Endodermal cell (in vitro differentiated cells): ENCODE results near the gene CDH4. TPM values are rescaled to one million over a fixed set of nuclear protein-coding genes. Genes with fewer than 3 reads are reported as not detected.

Experiments used
- DNase-seq: peaks from one replicate; pipeline ENCODE4 v3.0.0-alpha.2; 2017
- H3K27ac ChIP-seq: 2 replicates; pipeline ENCODE4 v1.5.1; 2013; ENCODE audit warnings: mild to moderate bottlenecking, low read depth, low read length, moderate library complexity
- H3K27me3 ChIP-seq: 2 replicates; pipeline ENCODE4 v1.6.1; 2013; ENCODE audit warnings: mild to moderate bottlenecking, low read length, moderate library complexity; ENCODE audit not compliant: insufficient read depth, control insufficient read depth, poor library complexity, severe bottlenecking
- H3K36me3 ChIP-seq: 2 replicates; pipeline ENCODE4 v1.7.0; 2013; ENCODE audit warnings: mild to moderate bottlenecking, low read length, moderate library complexity; ENCODE audit not compliant: control insufficient read depth, insufficient read depth
- H3K4me1 ChIP-seq: one replicate; pipeline ENCODE4 v1.7.0; 2013; ENCODE audit warnings: low read length; ENCODE audit not compliant: control insufficient read depth, insufficient read depth
- H3K4me3 ChIP-seq: 2 replicates; pipeline ENCODE4 v1.5.1; 2013; ENCODE audit warnings: mild to moderate bottlenecking, low read length, moderate library complexity
- H3K9ac ChIP-seq: 2 replicates; pipeline ENCODE4 v1.6.1; 2013; ENCODE audit warnings: mild to moderate bottlenecking, low read length, moderate library complexity; ENCODE audit not compliant: poor library complexity, severe bottlenecking; ENCODE audit errors: extremely low read depth
- H3K9me3 ChIP-seq: 2 replicates; pipeline ENCODE4 v1.6.1; 2013; ENCODE audit warnings: mild to moderate bottlenecking, low read length, moderate library complexity; ENCODE audit not compliant: control insufficient read depth
- H3K27ac Mint-ChIP-seq: 2 replicates; pipeline ENCODE4 v1.8.0; 2020; ENCODE audit warnings: mixed read lengths
- H3K27me3 Mint-ChIP-seq: 2 replicates; pipeline ENCODE4 v1.8.0; 2021; ENCODE audit warnings: mild to moderate bottlenecking, mixed read lengths; ENCODE audit not compliant: insufficient read depth
- H3K36me3 Mint-ChIP-seq: 2 replicates; pipeline ENCODE4 v1.8.0; 2020; ENCODE audit warnings: low read depth, mixed read lengths
- H3K4me1 Mint-ChIP-seq: 2 replicates; pipeline ENCODE4 v1.8.0; 2020; ENCODE audit warnings: mixed read lengths
- H3K4me3 Mint-ChIP-seq: 2 replicates; pipeline ENCODE4 v1.8.0; 2020; ENCODE audit warnings: mild to moderate bottlenecking, moderate library complexity, mixed read lengths
- H3K9me3 Mint-ChIP-seq: 2 replicates; pipeline ENCODE4 v1.8.0; 2020; ENCODE audit warnings: mild to moderate bottlenecking, mixed read lengths
- WGBS, 2 experiments: methylation state at CpG; one replicate each; pipeline versions ENCODE4 v1.1.5 to v1.1.7; 2013; ENCODE audit warnings: missing lambda C conversion rate in 2 of 2, mixed read lengths in 1 of 2; ENCODE audit not compliant: insufficient coverage in 1 of 2, insufficient read length in 1 of 2; 5-methylcytosine and 5-hydroxymethylcytosine counted together
- total RNA-seq, 2 donors: library from RNA; stranded (reverse); fragmentation: NEBNext Ultra II Directional in 1 of 2; extraction: Animal tissue kit (Norgen Biotek cat#: 25700) in 1 of 2; gene quantifications; 2 replicates in 1 of 2; 3 replicates in 1 of 2; pipeline ENCODE4 v1.2.1, GENCODE V29; 2021
- TF ChIP-seq, protein P1 (sequence below): fragments of 200-600 bp; sonication (generic); conservative IDR thresholded peaks from 2 replicates; pipeline ENCODE4 v1.5.0; 2021; ENCODE audit warnings: antibody characterized with exemption, mild to moderate bottlenecking

CDH4 gene
- total RNA-seq, 2 donors from 2014 or later: 1.8 to 5.8 TPM

DNA sequence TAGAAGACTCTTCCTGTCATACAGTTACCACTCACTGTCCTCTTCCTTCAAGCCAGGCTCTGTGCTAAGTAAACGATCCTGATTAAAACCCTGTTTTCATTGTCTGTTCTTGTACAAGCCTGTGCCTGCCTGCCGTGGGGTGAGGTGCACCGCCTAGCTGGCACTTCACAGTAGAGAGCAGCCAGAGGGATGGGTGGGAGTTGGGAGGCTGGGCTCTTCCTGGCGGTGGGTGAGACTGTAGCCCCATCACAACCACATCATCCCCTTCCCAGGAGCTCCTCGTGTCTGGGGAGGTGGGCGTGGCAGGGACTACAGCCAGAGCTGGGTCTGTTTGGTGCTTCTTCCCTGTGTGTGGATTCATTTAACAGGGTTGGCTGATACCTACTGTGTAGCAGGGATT is 431.7 kb downstream of the CDH4 start:
- no peaks in the 10 kb centered on the region for H3K4me1 Mint-ChIP-seq
- Histone ChIP-seq H3K4me1 (no peaks in the 10 kb centered on the region), H3K27me3 (no peaks in the 10 kb centered on the region), H3K4me3 (no peak overlapping the region), H3K9me3 (no peaks in the 10 kb centered on the region), H3K27ac (no peak overlapping the region), H3K36me3 (no peaks in the 10 kb centered on the region), H3K9ac (no peak overlapping the region)
- no peak overlapping the region for H3K4me3 Mint-ChIP-seq
- no peaks in the 10 kb centered on the region for H3K9me3 Mint-ChIP-seq
- no peak for DNase-seq
- peaks cover 64% of the 10 kb centered on the region for H3K27me3 Mint-ChIP-seq
- no peak overlapping the region for H3K27ac Mint-ChIP-seq
- 60 to 83% methylated on average over 1 to 5 of the region's 6 CpGs for WGBS, 2 experiments
- TF ChIP-seq, protein P1, sequence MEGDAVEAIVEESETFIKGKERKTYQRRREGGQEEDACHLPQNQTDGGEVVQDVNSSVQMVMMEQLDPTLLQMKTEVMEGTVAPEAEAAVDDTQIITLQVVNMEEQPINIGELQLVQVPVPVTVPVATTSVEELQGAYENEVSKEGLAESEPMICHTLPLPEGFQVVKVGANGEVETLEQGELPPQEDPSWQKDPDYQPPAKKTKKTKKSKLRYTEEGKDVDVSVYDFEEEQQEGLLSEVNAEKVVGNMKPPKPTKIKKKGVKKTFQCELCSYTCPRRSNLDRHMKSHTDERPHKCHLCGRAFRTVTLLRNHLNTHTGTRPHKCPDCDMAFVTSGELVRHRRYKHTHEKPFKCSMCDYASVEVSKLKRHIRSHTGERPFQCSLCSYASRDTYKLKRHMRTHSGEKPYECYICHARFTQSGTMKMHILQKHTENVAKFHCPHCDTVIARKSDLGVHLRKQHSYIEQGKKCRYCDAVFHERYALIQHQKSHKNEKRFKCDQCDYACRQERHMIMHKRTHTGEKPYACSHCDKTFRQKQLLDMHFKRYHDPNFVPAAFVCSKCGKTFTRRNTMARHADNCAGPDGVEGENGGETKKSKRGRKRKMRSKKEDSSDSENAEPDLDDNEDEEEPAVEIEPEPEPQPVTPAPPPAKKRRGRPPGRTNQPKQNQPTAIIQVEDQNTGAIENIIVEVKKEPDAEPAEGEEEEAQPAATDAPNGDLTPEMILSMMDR: no peak
- H3K36me3 Mint-ChIP-seq: no peaks in the 10 kb centered on the region

DNA sequence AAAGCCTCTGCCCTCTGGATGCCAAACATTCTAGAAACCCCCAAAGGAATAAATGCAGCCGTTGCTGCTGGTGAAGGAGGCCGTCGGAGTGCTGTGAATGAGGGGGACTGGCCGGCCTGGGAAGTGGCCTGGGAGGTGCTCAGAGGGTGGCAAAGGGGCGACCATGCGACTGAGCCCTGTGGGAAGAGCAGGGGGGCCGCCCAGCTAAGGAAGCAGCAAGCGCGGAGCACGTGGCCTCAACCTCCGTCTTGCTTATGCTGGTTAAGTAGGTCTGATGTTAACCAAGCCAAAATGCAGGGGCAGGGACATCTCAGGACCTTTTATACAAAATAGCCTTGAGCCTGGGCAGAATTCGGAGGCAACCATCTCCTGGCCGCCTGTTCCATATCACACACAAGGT is 432.1 kb downstream of the CDH4 start:
- H3K27ac ChIP-seq: no peak overlapping the region
- peaks cover 63% of the 10 kb centered on the region for H3K27me3 Mint-ChIP-seq
- H3K36me3 Mint-ChIP-seq: no peaks in the 10 kb centered on the region
- no peaks in the 10 kb centered on the region for H3K9me3 ChIP-seq
- no peak overlapping the region for H3K4me3 ChIP-seq
- TF ChIP-seq, protein P1: no peak
- no peak overlapping the region for H3K4me3 Mint-ChIP-seq
- H3K36me3 ChIP-seq: no peaks in the 10 kb centered on the region
- DNase-seq: no peak
- H3K4me1 ChIP-seq: no peaks in the 10 kb centered on the region
- 85 to 87% methylated on average over 9 to 13 of the region's 13 CpGs for WGBS, 2 experiments
- H3K9me3 Mint-ChIP-seq: no peaks in the 10 kb centered on the region
- H3K27me3 ChIP-seq: no peaks in the 10 kb centered on the region
- no peak overlapping the region for H3K27ac Mint-ChIP-seq
- H3K4me1 Mint-ChIP-seq: no peaks in the 10 kb centered on the region
- H3K9ac ChIP-seq: no peak overlapping the region

DNA sequence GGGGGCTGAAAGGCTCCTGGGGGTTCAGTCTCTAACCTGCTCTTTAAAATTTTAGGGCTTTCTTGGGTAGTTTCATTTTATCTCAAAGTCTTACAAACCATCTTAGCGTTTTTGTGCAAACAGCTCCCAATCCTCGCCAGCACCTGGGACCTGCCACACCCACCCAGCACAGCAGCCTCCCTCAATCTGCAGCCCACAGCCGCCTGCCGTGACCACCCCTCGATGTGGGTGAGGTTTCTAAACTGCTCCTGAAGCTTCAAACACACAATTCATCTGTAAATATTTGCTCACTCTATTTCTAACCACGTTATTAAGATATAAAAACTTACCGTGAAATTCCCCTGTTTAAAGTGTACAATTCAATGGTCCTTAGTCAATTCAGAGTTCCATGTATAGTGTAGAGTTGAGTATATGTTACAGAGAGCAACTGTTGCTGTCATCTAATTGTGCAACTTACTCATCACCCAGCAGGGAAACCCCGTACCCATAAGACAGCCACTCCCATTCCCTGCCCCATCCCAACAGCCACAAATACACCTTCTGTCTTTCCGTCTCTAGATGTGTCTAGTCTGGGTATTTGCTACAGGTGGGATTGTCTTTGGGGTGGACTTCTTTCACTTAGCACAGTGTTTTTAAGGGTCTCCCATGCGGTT is 432.6 kb downstream of the CDH4 start:
- H3K27me3 Mint-ChIP-seq: peaks cover 61% of the 10 kb centered on the region
- TF ChIP-seq, protein P1: no peak

More for the DNA sequence above, 432.6 kb downstream of the CDH4 start:
- Mint-ChIP-seq H3K27ac (no peak overlapping the region), H3K9me3 (no peaks in the 10 kb centered on the region), H3K4me1 (no peaks in the 10 kb centered on the region), H3K36me3 (no peaks in the 10 kb centered on the region), H3K4me3 (no peak overlapping the region)
- H3K9ac ChIP-seq: no peak overlapping the region
- no peaks in the 10 kb centered on the region for H3K9me3 ChIP-seq
- H3K4me1 ChIP-seq: no peaks in the 10 kb centered on the region
- no peak overlapping the region for H3K27ac ChIP-seq
- no peak for DNase-seq
- H3K27me3 ChIP-seq: no peaks in the 10 kb centered on the region
- H3K36me3 ChIP-seq: no peaks in the 10 kb centered on the region
- H3K4me3 ChIP-seq: no peak overlapping the region
- WGBS, 2 experiments: 79 to 86% methylated on average over 4 to 10 of the region's 10 CpGs
